ENCODE data around the gene CSGALNACT2.

CSGALNACT2 gene

GRCh38 chr10:43230909-43231522 lies 92.8 kb downstream of the CSGALNACT2 start:
- TF ChIP-seq CTCF (IDR thresholded peaks at IDR 0.05; ENCODE audit: insufficient read depth, missing control alignments), result no peak
- DNase-seq (ENCODE audit: insufficient read length, low spot score) (no peak), FAIRE-seq (no peak)

- no peak for DNase-seq (ENCODE audit: insufficient read length, low spot score)
- FAIRE-seq, result no peak
- TF ChIP-seq CTCF (IDR thresholded peaks at IDR 0.05; ENCODE audit: insufficient read depth, missing control alignments), result no peak
These were observed 93.4 kb downstream of the CSGALNACT2 start for GRCh38 chr10:43231523-43232078.

- TF ChIP-seq CTCF (IDR thresholded peaks at IDR 0.05; ENCODE audit: insufficient read depth, missing control alignments), result no peak
- DNase-seq (ENCODE audit: insufficient read length, low spot score), result no peak
- no peak for FAIRE-seq
These were observed 95.6 kb downstream of the CSGALNACT2 start for GRCh38 chr10:43233601-43234430.

- no peak for TF ChIP-seq CTCF (IDR thresholded peaks at IDR 0.05; ENCODE audit: insufficient read depth, missing control alignments)
- no peak for FAIRE-seq
- no peak for DNase-seq (ENCODE audit: insufficient read length, low spot score)
These were observed 96.3 kb downstream of the CSGALNACT2 start for GRCh38 chr10:43234471-43235041.

All from D721Med (cell line).